Fibroblast of skin of right quadriceps (primary cell): ENCODE results near the gene SPATA13.
"Not testable (repeated sequence)": the region's sequence is repeated elsewhere in the genome, so short reads cannot be mapped to it uniquely, and the experiment has no call there.

ENCODE experiments used
- DNase-seq: peaks from one replicate; pipeline ENCODE4 v3.0.0-alpha.2; 2013

SPATA13 gene

DNA sequence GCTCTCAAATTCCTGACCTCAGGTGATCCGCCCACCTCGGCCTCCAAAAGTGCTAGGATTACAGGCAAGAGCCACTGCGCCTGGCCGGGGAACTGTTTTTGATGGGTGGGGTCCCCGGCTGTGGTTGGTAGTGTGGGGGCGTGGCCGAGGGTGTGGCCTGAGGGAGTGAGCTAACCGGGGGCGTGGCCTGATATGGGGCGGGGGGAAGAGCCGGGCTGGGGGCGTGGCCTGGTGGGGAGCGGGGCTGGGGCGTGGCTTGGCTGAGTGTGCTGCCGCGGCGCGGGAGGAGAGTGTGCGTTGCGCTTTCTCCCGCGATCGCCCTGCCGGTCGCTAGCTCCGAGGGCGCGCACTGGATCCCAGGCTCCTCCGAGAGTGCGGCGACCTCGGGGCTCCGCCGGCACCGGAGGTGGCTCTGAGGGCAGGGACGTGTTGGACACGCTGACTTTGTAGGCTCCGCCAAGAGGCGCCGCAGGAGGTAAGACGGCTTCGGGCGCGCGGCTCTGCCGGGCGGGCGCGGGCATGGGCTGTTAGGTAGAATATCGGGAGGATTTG is at the start of gene SPATA13:
Gene SPATA13, plus strand, starts transcription at position 263 of the 552 bp plus-strand sequence. CDS start 62,210 bp downstream, outside the sequence.
- peak; percentile 86 for DNase-seq

DNA sequence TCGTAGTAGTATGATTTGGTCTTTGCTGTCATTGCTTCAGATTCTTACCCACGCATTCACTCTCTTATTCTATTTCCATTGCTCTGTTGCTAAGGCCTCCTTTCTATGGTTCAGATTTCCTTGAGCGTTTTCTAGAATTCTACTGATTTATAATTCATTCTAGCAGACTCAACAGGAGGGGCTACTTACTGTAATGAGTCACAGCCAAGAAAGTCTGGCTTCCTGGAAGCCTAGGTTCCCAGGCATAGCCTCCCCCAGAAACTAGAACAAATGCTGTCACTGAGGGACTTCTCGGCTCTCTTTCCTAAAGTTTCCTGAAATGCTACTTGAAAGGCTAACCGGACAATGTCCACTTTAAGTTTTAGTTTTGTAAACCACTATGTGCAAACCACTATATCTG is 47.7 kb upstream of the SPATA13 start:
- DNase-seq = peak; percentile 20

DNA sequence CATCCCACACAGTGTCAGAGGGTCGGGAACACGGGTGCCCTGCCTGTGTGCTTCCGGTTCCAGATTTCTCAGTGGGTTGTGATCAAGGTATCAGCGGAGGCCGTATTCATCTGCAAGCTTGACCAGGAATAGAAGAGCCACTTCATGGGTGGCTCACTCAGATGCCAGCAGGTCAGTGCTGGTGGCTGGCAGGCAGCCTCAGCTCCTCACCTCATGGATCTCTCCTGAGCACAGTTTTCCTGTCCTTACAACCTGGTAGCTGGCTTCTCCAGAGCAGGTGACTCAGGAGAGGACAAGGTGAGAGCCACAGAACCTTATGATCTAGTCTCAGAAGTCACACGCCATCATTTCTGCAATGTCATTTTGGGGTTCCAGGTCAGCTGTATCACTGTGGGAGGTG is 44.8 kb upstream of the SPATA13 start:
- DNase-seq = no peak

DNA sequence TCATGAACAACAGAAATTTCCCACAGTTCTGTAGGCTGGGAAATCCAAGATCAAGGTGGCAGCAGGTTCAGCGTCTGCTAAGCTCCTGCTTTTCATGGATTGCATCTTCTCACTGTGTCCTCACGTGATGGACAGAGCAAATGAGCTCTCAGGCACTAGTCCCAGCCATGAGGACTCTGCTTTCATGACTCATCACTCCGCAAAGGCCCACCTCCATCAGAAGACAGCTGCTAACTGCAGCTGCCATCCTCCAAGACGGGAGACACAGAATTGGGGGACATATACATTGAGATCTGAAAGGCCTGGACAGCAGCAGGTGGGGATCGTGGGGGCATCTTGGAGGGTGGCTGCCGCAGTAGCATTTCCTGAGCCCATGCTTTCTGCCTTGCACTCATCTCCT is 44.4 kb upstream of the SPATA13 start:
- DNase-seq = no peak

DNA sequence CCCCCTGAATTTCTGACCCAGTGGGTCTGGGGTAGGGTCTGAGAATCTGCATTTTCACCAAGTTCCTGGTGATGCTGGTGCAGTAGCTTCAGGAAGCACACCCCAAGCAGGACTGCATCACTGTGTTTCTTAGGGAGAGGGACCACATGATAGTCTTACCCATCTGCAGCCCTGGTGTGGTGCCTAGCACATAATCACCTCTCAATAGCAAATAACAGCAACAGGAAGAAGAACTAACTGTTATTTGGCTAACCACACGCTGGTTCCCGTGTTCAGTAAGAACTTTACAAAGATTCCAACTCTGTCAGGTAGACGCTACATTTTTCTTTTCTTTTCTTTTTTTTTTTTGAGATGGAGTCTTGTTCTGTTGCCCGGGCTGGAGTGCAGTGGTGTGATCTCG is 41.9 kb upstream of the SPATA13 start:
- DNase-seq = no peak

DNA sequence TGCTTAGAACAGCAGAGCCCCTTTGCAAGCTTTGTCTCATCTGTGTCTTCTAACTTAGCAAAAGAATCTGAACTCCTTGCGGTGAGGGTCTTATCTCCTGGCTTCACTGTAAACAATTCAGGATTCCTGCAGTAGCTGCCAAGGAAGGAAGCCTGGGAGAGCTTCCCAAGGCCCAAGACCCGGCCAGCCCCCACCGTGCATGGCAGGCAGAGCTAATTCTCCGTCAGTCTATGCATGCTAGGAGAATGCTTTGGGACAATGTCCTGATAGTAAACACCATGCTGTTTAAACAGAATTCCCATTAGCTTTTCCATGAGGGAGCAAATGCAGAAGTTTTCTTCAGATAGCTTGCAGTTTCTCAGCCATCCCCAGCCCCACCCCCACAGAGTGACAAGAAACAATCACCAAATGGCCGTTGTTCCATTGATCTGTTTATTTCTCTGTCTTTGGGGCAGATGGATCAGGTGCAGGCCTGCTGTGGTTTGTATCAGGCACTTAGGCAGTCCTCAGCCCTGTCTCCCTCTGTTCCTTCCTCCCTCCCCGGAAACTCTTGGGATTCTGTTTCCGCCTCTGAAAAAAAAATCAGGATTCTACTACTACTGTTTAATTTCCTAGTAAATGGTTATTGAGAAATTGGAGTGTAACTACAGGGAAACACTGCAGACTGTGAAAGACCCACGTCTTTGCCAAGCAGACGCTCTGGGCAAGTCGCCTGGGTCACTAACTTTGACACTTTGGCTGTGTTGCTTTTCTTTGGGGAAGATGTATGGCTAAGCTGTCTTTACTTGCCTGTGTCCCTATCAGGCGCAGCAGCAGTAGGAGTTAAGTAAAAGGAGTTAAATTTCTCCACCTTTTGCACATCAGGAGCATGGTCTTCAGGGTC is 40.7 kb upstream of the SPATA13 start:
- DNase-seq = no peak

DNA sequence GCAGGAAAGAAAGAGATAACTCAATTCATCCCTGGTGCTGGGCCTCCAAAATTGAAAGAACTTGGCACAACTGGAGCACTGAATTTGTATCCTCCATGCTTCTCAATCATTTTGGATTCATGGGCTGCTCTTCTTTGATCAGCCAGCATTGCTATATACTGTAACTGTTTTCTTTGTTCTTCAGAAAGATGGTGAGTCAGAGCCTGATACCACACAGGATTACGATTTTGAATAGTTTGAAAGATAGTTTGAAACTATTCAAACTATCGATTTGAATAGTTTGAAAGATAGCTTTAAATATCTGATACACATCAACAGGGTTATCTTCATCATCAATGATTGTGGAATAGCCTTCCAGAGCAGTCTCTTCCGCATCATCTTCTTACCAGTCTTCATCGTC is 38.5 kb upstream of the SPATA13 start:
- DNase-seq = not testable (repeated sequence)

DNA sequence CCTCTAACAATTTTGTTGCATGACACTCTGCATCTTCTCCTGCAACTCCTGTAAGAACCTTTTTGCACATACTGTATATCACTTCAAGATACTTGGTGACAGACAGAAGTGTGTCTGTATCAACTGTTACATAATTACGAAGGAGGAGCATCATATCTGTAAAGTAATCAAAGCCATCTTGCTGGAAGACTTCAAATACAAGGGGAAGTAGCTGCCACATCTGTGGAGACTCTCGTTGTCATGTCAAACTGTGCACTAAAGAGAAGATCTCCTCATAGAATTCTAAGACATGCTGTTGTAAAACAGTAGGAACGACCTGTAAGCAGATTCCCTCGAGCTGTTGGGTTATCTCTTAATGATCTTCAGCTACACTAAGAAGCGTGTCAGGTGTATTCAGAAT is 38.0 kb upstream of the SPATA13 start:
- DNase-seq = no peak

DNA sequence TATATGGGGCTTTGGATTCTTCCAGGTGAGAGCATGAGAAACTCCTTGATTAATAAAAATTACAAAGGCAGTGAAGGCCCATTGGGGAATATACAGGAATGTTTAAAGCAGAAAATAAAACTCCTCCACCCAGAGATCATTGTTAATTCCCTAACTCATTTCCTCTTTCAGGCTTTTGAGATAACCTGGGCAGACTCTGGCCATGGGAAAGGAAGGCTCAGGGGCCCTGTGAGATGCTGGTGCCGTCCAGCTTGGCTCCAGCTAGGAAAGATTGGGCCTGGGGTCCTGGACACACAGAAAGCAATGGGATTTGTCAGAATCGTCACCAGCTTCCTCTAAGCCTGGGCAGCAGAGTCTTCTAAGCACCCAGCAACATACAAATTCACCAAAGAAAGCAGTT is 36.8 kb upstream of the SPATA13 start:
- no peak for DNase-seq

DNA sequence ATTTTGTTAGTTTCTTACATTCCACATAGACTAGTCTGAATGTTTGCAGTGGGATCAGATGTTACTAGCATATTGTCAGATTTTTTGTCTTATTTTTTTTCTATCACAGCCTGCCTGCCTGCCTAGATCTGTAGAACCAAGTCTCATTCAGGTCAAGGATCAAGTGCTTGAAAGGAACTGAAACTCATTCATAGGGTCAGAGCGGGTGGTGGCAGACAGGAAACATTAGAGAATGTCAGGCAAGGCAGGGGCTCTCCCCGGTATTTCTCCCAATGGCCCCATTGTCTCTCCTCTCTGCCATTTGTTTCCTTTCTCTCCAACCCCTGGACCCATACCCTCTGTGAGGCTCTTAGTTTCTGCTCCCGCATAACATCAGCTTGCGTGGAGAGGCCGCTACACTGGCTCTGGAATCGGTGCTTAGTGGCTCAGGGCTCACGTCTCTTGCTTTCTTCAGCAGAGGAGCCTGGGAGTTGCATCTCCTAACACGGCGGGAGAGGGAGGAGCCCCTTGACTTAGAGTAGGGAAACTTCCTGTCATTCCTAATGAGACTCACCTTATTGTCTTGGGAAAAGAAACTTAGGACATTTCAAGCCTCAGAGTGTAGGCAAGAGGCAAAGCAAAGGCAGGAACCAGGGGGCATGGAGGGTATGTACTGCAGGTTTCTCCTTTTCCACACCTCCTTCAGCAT is 35.6 kb upstream of the SPATA13 start:
- no peak for DNase-seq

DNA sequence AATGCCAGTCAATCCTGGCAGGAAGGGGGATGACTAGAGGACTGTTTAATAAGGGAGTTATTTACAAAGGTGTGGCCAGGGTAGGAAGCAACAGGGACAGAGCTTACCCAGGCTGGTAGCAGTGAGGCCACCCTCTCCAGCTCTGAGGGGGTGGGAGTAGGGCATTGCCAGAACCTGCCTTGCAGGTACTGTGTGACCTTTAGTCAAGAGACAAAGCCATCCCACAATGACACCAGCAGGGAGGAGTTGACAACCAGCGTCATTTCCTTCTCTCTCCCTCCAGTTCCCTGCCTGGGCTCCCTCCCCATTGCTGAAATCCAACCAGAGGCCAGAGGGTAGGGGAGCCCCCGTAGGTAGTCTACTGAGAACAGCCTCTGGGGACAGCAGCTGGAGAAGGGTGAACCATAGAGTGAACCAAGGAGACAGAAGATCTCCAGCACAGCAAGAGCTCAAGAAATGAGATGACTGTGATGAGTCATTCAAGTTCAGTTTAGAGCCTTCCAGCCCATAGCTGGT is 33.3 kb upstream of the SPATA13 start:
- DNase-seq = no peak

DNA sequence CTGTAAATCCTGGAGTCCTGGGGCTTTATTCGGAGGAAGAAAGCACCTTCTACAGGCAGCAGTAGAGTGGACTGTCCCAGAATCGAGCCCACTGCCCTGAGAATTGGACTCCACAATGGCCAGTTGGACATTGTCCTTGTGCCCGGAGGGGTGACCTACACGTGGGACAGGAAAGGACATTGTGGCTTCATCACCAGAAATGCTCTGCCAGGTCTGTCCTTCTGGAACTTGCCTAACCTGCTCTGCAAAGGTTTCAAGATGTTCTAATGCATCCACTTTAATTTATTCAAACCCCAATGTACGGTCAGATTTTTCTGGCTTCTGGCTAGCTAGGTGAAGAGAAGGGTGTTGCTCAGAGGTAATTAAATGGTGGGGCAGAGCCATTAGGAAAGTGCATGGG is 32.4 kb upstream of the SPATA13 start:
- DNase-seq = no peak

DNA sequence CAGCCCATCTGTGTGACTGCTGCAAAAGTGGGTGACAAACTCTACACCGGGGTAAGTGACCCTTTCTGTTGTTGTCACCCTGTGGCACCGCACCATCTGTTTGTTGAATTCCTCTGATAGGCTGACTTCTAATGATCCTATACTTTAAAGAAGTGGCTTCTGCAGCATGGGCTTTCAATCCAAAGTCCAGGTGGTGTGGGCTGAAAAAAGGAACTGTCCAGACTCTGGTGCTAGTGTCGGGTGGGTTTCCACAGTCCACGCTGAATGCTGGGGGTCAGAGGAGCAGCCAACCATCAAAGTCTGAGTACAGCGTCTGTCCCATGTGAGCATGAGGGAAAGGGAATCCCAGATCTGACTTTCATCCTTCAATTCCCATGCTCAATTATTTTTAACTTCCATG is 31.6 kb upstream of the SPATA13 start:
- DNase-seq = no peak

DNA sequence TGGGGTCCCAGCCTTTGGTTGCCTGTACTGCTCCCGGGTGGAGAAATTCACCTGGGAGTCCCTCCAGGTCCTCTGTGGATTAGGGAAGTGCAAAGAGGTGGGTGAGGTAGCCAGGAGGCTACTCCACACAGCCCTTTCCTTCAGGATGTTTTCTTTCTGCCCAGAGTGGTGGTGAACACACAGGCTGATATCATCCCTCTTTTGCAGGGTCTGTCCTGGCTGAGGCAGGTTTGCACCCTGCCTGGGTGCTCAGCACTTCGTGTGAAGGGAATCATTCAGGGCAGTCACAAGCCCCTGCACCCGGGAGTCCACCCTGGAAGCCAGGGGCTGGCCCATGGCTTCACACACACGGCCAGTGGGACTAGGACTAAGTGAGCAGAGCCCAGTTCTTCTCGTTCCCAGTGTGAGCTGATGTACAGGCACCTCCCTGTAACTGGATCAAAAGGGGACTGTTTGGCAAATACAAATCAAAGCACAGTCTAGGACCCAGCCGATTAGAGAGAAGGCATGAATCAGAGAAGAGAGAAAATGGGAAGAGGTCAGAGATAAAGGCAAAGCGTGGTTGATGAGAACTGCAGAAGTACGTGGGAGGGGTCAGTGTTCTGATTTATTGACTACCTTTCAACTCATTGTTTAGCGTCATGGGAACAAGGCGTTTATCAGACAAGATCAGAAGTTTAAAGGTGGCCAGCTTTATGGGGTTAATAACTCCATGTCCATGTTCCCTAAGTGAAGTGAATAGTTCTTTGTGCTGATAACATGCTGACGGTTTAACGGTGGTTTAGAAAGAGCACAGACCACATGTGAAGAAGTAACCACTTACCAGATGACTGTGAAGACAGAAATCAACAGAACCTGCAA is 30.4 kb upstream of the SPATA13 start:
- no peak for DNase-seq

DNA sequence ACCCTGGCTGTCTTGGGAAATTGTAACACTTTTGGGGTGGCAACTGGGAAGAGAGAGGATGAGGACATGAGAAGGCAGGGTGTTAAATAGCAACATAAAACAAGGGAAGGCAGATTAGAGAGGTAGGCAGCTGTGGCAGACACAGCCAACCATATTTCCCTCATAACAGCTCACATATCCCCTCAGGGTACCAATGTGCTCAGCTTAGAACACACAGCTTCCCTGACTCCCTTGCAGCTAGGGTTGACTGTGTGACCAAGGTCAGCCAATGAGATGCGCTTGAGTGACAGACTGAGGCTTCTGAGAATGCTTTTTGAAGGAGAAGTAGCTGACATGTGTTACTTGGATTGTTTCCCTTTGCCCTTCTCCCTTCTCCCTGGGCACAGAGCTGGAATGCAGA is 28.8 kb upstream of the SPATA13 start:
- DNase-seq = no peak

DNA sequence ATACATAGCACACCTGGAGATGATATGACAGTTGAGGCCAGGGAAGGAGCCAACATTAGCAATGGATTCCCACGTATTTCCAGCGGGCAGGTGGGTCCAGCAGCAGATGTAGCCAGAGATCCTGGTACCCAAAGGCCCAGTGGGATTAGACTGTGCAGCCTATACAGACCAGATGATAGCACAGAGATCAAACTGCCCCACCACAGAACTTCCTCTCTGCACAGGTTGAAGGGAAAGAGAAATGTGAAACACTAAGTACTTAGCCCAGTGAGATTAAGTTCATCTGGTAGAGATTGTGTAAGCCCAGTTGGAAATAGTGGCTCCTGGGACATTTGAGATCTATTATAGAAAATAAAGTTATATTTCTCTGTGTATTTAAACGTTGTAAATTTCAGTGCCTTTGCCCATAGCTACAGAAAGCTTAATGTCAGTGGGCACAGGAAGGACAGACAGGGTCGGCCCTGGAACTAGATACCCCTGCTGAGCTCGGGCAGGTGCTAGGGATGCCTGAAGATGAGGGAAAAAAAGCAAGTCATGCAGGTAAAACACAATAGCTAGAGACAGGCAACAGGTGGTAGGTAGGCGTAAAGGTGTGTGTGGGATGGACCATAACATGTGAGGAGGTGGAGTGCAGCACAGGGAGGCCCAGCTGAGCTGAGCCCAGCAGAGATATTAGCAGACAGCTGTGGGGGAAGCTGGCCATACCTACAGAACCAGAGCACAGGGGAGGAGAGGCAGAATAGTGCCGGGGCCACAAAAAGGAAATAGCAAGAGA is 27.3 kb upstream of the SPATA13 start:
- no peak for DNase-seq

DNA sequence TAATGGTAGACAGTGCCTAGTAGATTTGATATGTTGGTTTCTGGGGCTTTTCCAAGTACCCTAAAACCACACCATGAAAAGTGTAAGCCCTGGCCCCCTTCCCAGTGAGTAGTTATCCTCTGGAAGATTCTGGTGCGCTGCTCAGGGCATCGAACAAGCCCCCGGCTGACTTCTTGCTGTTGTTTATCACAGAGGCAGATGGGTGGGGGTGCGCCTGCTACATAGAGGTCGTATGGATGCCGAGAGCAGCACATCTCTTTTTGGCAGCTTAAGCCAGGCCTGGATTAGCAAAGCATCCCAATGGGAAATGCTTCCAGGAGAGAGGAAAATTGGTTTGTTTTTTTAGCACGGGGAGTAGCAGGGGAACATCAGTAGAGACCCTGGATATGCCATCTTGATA is 26.3 kb upstream of the SPATA13 start:
- no peak for DNase-seq

DNA sequence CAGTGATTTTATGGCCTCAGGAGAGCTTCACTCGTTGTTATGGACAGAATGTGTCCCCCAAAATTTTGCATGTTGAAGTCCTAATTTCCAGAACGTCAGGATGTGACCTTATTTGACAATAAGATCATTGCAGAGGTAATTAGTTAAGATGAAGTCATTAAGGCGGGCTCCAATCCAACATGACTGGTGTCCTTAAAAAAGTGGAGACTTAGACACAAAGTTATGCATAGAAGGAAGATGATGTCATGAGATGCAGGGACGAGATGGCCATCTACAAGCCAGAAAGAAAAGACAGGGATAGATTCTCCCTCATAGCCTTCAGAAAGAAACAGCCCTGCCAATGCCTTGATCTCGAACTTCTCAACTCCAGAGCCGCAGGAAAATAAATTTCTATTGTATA is 25.8 kb upstream of the SPATA13 start:
- peak; percentile 51 for DNase-seq

DNA sequence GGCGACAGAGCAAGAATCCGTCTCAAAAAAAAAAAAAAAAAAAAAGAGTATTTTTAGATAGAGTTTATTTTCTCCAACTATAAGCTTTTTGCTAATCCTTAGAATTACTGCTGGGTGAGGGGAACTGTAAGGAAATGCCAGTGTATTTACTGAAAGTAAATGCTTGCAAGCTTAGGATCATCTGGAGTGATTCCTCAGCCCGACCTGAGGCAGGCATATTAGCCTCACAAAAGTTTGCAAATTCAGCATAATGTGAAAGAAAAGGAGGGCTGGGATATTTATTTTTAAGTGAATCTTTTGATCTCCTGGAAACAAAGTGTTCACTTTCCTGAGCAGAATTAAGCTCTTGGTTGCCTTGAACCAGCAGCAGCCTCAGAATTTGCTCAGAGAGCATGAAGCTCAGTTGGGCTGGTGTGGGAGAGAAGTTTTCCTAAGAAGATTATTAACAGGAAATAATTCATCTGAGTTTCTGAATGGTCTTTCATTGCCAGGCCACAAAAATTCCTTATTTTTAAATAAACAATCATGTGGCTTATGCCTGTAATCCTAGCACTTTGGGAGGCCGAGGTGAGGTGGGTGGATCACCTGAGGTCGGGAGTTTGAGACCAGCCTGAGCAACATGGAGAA is 24.7 kb upstream of the SPATA13 start:
- DNase-seq = peak; percentile 58

DNA sequence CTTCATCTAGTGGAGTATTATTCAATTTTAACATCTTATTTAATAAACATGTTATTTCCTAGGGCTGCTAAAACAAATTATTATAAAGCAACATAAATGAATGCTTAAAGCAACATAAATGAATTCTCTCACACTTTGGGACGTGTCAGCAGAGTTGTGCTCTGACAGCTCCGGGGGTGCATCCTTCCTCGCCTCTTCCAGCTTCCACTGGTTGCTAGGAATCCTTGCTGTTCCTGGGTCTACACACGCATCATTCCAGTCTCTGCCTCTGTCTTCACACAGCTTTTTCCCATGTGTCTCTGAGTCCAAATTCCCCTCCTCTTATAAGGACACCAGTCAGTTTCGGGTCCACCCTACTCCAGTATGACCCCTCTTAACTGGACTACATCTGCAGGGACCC is 21.6 kb upstream of the SPATA13 start:
- DNase-seq = no peak

DNA sequence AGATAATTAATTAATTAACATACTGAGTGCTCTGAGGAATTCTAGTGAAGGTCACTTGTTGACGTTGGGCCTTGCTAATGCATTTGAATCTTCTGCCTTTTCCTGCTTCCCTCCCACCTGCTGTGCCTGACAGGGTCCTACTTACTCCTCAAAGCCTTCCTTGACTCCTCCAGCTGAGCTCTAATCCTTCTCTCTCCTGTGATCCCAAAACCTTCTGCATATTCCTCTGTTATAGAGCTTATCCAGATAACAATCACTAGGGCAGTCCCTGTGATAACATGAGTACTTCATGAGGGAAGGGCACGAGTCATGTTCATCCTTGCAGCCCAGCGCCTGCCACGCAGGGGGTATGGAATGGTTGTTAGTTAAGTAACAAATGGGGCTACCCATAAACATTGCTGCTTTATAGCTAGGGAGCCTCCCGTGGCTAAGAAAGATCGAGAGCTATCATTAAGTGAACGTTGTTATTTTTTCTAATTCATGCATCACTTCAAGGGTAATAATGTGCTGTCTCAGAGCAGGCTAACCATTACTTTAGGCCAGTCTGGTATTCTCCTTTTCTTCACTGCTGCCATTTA is 19.1 kb upstream of the SPATA13 start:
- peak; percentile 47 for DNase-seq
